GM18861 (cell line): ENCODE results near the gene RBFOX2.
"Not testable (repeated sequence)": the region's sequence is repeated elsewhere in the genome, so short reads cannot be mapped to it uniquely, and the experiment has no call there.

Source experiments
- ATAC-seq: cut with Tn5 transposase; IDR thresholded peaks from one replicate; pipeline ENCODE4 v1.9.1; 2021; ENCODE audit not compliant: unreplicated experiment

The RBFOX2 gene

GRCh38 chr22:36010090-36010489 lies 18.5 kb downstream of the RBFOX2 start:
- no peak for ATAC-seq

DNA sequence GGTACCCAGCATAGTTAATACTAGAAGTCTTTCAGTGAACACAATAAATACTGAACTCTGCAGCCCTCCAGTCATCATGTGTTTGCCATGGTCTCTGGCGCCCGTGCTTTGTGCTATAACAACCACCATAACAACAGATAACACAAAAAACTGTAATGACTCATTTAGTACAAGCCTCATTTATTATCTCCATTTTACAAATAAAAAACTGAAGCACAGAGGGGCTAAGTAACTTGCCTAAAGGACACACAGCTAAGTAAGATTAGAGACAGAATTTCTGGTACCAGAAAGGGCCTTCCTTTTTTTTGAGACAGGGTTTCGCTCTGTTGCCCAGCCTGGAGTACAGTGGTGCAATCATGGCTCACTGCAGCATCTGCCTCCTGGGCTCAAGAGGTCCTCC lies 19.5 kb downstream of the RBFOX2 start:
- no peak for ATAC-seq

DNA sequence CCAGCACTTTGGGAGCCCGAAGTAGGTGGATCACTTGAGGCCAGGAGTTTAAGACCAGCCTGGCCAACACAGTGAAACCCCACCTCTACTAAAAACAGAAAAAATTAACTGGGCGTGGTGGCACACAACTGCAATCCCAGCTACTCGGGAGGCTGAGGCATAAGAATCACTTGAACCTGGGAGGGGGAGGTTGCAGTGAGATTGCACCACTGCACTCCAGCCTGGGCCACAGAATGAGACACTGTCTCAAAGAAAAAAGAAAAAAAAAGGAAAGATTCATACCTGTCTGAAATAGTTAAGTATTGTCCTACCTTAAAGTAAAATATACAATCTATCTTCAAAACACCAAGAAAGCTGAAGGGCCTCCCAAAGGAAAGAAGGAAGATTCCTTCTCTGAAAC lies 20.1 kb downstream of the RBFOX2 start:
- ATAC-seq, result no peak

GRCh38 chr22:36008131-36008530 lies 20.5 kb downstream of the RBFOX2 start:
- no peak for ATAC-seq

- no peak for ATAC-seq
Observed at GRCh38 chr22:36003972-36004674, 24.5 kb downstream of the RBFOX2 start.

GRCh38 chr22:36002718-36003260 lies 25.8 kb downstream of the RBFOX2 start:
- no peak for ATAC-seq

DNA sequence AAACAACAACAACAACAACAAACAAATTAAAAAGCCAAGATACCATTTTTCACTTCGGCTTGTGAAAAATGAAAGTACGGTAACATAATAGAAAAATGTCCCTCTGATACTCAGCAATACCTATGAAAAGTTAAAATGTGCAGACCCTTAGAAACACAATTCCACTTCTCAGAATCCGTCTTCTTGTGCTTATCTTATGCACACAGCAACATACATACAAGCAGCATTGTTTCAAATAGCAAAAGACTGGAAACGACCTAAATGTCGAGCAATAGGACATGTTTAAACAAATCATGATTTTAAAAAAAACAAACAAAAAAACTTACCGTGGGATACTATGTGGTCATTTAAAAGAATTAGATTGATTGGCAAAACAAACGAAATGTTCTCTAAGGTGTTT lies 26.5 kb downstream of the RBFOX2 start:
- ATAC-seq, result no peak

- no peak for ATAC-seq
Observed at GRCh38 chr22:35998748-35999147, 29.9 kb downstream of the RBFOX2 start.

DNA sequence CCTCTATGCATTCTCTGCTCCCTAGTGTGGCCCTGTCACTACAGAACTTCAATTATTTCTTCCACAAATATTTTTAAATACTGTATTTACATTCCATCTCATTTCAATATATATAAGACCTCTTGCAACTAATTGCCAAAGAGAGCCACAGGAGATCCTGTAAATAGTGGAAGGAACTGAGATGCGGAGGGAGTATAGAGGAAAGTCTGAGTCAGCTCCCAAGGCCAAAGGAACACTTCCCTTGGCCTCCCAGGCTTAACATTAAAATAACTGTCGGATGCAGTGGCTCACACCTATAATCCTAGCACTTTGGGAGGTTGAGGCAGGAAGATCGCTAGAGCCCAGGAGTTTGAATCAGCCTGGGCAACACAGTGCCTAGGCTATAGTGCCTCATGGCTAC lies 31.2 kb downstream of the RBFOX2 start:
- ATAC-seq, result no peak

DNA sequence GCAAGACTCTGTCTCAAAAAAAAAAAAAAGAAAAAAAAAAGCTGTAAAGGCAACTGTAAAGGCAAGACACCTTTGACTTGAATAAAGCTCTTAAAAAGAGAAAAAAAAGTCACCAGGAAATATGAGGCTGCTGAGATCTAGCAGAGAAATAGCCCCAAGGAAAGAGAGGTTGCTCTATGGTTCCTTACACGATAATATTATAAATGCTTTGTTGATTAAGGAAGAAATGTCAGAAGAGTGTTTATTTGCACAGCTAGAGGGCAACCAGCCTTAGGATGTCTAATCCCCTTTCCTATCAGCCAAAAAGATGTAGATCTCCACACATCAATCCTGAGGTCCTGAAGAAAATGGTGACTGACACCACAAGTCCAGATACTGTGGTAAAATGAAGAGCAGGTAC lies 32.0 kb downstream of the RBFOX2 start:
- no peak for ATAC-seq

DNA sequence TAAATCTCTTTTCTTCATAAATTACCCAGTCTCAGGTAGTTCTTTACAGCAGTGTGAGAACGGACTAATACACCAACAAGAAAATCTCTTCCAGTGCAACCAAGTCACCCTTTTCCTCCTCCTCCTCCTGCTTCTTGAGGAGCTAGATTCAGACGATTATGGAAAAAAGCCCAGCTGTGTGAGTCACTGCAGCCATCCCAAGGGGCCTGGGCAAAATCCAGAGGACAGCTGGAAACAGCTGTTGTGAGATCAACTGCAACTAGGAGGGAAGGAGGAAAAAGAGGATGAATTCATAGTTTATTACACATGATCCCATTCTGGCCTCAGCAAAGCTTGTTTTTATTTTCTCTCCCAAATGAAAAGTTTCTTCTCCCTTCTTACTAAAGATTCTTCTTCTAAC lies 32.9 kb downstream of the RBFOX2 start:
- no peak for ATAC-seq

DNA sequence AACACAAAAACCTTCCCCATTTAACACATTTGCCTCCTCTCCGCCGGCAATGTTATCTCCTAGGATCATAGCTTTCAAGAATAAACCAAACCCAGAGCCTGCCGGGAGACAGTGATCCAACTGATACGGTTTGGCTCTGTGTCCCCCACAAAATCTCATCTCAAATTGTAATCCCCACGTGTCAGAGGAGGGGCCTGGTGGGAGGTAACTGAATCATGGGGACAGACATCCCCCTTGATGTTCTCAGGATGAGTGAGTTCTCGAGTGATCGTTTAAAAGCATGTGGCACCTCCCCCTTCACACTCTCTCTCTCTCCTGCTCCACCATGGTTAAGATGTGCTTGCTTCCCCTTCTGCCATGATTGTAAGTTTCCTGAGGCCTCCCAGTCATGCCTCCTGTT lies 33.3 kb downstream of the RBFOX2 start:
- ATAC-seq, result no peak

DNA sequence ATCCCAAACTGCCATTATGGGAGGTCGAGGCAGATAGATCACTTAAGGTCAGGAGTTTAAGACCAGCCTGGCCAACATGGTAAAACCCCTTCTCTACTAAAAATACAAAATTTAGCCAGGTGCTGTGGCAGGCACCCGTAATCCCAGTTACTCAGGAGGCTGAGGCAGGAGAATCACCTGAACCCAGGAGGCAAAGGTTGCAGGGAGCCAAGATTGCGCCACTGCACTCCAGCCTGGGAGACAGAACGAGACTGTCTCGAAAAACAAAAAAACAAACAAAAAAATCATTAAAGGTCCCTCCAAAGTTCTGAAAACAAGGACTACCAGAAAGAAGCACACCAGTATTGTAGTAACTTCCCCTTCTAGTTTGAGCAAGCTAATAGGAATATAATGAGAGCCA lies 34.9 kb downstream of the RBFOX2 start:
- ATAC-seq, result not testable (repeated sequence)

DNA sequence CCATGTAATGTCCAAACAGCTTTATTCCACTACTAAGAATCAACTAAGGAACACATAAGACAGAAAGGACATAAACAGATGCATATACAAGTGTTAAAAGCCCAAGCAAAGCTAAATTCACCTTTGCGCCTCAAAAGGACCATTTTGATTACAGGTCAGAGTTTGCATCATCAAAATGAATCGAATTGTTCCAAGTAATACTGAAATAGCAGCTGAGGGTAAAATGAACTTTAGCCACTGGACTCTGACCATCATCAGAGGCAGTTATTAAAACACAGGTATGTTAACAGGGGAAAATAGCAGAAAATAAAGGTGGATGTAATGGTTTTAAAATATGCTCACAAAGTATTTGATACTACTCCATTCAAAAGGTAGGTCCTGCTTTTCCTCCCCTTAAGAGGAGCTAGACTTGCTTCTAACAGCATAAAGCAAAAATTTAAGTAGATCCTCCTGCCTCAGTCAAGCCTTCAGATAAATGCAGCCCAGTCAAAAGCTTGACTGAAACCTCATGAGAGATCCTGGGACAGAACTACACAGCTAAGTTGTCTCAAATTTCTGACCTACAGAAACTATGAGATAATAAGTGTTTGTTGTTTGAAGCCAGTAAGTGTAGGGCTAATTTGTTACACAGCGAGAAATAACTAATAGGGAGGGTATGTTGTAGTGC lies 35.4 kb downstream of the RBFOX2 start:
- ATAC-seq, result no peak

DNA sequence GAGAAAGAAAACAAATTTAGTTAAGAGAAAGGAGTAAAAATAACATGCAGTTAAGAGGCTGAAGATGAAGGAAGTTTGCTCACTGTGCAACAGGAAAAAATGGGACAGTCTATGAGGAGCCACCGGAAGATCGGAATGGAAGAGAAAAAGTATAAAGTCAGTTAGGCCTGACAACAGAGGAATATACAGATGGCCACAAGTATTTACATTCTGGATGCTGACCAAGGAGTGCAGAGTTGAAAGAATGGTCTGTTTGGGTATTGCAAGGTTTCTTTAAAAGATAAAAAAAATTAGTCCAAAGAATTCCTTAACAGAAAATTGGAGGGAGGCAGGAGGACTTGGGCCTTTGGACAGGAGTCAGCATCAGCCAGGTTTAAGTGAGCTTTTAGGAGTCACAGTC lies 37.5 kb downstream of the RBFOX2 start:
- no peak for ATAC-seq

DNA sequence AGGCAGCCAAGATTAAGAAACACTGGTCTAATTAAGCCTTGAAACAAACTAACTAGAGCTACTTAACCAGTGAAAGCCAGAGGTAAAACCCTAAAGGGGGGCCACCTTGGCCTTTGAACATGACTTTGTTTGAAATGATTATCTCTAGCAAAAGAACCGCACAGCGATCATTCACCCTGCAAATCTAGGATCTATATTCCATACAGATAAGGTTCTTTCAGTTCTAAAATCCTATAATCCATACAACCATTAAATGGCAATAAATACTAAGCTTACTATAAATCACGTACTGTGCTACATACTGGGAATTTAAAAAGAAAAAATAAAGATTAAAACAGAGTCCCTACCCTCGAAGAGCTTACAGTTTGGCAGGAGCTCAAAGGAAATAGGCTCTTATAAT lies 40.6 kb downstream of the RBFOX2 start:
- no peak for ATAC-seq

DNA sequence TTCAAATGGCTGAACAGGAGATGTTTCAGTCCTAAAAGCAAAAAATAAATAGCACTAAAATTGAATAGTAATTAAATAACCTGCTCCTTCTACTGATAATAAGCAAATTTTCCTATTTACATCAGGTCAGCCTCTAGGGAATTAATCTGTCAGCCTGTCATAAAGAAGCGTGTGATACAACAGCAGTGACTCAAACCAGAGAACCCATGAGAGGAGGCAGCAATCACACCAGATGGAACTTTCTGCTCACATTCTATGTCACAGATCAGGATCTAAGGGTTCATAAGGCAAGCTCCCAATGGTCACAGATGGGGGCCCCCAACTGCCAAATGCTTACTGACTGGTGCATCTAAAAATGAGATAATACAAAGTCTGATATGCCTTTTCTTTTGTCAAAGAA lies 41.1 kb downstream of the RBFOX2 start:
- no peak for ATAC-seq

DNA sequence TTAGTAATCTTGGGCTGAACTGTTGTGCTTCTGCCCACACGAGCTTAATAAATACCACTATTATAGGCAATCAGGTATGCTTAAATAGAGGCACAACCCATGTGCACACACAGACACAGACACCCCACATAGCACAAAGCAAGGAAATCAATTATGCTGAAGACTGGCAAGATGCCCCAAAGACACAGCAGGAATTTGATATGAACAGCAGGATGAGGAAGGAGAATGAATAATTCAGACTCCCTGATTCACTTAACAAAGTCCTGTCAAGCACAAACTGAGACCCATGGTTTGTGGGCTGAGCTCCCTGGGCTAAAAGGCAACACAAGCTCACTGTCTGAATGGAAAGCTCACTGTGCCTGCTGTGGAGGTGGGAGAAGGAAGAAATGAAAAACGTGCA lies 42.5 kb downstream of the RBFOX2 start:
- ATAC-seq, result no peak

DNA sequence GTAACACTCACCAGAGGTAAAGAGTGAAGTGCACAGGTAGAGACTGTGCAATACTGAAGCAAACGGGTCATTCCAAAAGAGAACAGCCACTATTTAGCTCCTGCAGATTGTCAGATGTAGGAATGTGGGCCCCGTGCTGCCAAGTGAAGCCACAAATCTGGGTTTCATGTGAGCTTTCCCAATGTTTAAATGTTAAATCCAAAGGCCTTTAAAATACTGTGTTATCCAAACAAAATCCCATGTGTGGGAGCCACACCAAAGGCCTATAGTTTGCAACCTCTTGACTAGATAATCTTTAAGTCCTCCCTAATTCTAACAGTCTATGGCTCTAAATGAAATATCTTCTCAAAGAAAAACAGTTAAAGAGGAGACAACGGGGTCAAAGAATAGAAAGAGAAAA lies 43.3 kb downstream of the RBFOX2 start:
- ATAC-seq, result no peak

DNA sequence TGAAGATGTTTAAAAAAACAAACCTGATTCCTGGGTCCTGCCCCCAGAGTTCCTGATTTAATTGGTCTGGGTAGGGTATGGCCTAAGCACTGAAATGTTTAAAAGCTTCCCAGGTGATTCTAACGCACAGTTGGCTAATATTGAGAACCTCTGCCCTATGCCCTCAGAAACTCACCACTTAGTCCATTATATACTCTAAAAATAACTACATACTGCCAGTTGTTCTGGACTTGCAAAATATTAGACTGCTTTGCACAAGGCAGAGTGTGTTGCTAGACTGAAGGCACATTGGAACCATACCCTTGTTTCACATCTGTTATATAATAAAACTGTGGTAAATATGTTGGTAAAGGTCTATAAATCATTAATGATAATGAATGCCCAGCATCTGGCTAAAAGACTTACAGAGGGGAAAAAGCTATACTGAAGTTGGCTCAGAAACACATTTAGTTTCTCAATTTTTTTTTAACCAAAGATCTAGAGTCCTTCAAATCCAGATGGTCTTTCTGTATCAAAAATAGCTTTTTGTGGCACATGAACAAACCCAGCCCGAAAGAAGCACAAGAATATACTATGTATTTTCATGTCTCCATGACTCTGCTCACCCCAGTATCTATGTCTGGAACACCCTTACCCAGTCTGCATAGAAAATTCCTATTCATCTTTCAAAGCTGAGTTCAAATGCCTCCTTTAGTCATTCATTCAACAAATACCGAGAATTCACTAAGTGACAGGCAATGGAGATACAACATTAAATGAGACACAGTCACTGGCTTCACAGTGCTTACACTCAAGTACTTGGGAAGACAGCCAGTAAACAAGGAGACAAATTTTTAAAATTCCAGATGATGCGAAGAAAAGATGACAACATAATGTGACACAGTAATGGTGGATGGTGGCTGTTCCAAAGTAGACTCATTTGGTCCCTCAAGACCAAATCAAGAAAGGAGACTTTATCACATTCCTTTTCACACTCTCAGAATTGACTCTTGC lies 44.1 kb downstream of the RBFOX2 start:
- no peak for ATAC-seq

- ATAC-seq, result no peak
Observed at GRCh38 chr22:35981900-35982299, 46.7 kb downstream of the RBFOX2 start.
